Mononuclear cell (primary cell): ENCODE measurements around the gene NFKB1. TPM values are rescaled to one million over a fixed set of nuclear protein-coding genes. Genes with fewer than 3 reads are reported as not detected.

Source experiments
- H3K27me3 ChIP-seq: 2 replicates; pipeline ENCODE4 v1.6.0; 2011; ENCODE audit warnings: low read length, control low read depth; ENCODE audit not compliant: insufficient read depth
- H3K4me1 ChIP-seq: 2 replicates; pipeline ENCODE4 v1.5.1; 2011; ENCODE audit warnings: mild to moderate bottlenecking, low read length, control low read depth; ENCODE audit not compliant: insufficient read depth
- H3K4me3 ChIP-seq: 2 replicates; pipeline ENCODE4 v1.5.1; 2011; ENCODE audit warnings: mild to moderate bottlenecking, low read length, moderate library complexity
- H3K9me3 ChIP-seq: 2 replicates; pipeline ENCODE4 v1.5.1; 2011; ENCODE audit warnings: low read depth, mild to moderate bottlenecking, control low read depth, low read length
- total RNA-seq: library from RNA; depleted of rRNA; stranded (reverse); fragments of >200 nt; gene quantifications from one replicate; pipeline ENCODE4 v1.2.3, GENCODE V29; 2012

NFKB1 gene
- total RNA-seq, 1 donor, result 225 TPM

DNA sequence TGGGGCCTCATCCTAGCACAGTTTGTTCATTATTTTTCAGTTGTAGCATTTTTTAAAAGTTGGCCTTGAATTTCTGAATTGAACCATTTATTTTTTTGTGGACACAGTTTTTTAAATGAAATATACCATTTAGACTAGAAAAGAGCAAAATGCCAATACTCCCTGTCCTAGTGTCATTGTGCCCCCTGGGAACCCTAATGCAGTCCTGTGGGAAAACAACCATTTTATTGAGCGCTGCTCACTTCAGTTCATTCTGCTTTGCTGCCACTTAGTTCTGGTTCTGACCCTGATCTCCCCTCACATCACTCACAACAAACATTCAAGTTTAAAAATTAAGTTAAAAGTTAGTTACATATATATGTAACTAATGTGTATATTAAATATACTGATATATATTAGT lies 5.4 kb downstream of the NFKB1 start:
- Histone ChIP-seq H3K9me3 (no peaks in the 10 kb centered on the region), H3K4me3 (no peak overlapping the region), H3K27me3 (no peaks in the 10 kb centered on the region), H3K4me1 (peaks cover 19% of the 10 kb centered on the region)

DNA sequence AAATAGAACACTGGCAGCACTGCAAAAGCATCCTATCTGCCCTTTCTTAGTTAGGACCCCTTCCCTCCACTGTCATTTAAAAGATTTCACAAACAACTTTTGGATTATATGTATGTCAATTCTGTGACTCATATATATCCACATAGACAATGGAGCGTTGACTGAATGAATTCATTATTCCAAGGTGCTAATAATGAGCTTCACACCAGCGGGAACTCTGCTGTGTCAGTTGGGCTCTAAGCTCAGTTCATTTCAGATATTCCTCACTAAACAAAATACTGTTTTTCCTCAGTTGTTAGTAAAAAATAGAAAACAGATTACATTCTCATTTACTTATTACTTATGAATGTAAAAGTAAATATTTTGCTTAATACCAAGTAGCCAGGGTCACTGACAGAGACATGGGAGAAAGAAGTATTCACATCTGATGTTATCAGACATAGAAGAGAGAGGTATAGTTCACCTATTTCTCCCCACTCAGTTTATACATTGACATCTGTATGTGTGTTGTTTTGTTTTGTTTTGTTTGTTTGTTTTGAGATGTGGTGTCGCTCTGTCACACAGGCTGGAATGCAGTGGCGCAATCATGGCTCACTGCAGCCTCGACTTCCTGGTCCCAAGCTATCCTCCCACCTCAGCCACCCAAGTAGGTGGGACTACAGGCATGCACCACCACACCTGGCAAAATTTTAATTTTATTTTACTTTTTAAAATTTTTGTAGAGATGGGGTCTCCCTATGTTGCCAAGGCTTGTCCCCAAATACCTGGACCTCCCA lies 10.9 kb downstream of the NFKB1 start:
- Histone ChIP-seq H3K4me3 (no peak overlapping the region), H3K27me3 (no peaks in the 10 kb centered on the region), H3K4me1 (peaks cover 3% of the 10 kb centered on the region), H3K9me3 (peaks cover 12% of the 10 kb centered on the region)

DNA sequence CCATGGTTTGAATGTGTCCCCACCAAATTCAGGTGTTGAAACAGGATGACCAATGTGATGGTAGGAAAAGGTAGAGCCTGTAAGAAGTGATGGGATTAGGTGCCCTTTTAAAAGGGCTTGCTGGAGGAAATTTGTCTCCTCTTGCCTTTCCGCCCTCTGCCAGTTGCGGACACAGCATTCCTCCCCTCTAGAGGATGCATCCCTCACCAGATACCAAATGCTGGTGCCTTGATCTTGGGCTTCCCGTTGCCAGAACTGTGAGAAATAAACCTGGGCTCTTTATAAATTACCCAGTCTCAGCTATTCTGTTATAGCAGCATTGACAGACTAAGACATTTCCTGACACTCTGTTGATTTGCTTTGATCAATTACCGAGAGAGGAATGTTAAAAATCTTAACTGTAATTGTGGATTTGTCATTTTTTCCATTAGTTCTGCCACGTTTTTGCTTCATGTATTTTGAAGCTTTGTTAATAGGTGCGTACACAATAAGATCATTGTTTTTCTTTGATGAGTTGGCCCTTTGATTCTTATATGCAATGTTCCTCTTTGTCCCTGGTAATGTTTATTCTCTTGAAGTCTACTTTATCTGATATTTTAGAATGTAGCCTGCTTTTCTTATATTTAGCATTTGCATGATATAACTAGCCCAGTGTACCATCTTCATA lies 13.3 kb downstream of the NFKB1 start:
- peaks cover 7% of the 10 kb centered on the region for H3K4me1 ChIP-seq
- peaks cover 12% of the 10 kb centered on the region for H3K9me3 ChIP-seq
- no peaks in the 10 kb centered on the region for H3K27me3 ChIP-seq
- H3K4me3 ChIP-seq, result no peak overlapping the region

DNA sequence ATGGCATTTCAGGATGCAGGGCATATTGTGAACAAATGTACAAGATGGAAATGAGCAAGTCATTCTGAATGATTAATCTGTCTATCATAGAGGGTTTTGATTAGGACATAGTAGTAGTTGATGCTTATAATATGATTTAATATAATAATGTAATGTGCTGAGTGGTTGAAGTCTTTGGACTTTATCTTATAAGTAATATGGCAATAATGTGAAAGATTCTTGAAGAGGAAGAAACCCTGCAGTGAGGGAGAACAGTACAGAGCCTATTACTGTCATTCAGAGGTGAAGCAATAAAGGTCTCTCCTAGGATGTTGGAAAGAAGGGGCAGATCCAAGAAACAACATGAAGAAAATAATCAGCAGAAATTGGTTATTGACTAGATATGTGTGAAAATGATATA lies 16.6 kb downstream of the NFKB1 start:
- Histone ChIP-seq H3K27me3 (no peaks in the 10 kb centered on the region), H3K9me3 (peaks cover 12% of the 10 kb centered on the region), H3K4me3 (no peak overlapping the region), H3K4me1 (peaks cover 11% of the 10 kb centered on the region)

DNA sequence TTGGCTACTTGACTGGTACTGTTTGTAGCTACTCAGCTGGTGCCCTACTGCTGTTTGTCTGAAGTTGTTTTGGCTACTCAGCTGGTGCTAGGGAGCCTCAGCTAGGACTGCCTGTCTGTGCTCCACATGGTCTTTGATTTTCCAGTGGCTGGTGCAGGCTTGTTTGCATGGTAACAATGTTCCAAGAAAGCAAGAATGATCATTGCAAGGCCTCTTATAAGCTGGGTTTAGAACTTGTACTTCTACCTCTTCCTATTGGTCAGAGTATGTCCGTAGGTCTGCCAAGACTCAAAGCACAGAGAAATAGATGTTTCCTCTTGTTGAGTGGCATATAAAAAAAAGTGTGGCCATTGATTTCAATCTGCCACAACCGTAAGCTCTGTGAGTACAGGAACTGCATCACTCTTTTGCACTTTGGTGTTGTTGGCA lies 17.6 kb downstream of the NFKB1 start:
- H3K4me3 ChIP-seq, result no peak overlapping the region
- H3K4me1 ChIP-seq, result peaks cover 16% of the 10 kb centered on the region
- H3K27me3 ChIP-seq, result no peaks in the 10 kb centered on the region
- H3K9me3 ChIP-seq, result peaks cover 12% of the 10 kb centered on the region

DNA sequence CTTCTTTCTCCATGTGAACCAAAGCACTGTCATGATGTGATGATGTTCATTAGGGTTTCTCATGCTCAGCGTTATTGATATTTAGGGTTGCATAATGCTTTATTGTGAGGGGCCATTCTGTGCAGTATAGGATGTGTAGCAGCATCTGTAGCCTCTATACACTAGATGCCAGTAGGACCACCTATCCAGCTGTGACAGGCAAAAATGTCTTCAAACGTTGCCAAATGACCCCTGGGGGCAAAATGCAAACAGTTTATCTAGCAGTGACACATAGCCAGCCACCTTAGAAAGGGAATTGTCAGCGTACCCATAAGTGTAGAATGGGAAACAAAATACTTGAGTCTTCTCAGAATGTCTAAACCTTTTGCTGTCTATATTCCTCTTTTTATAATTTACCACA lies 18.8 kb downstream of the NFKB1 start:
- H3K4me1 ChIP-seq, result peaks cover 25% of the 10 kb centered on the region
- peaks cover 12% of the 10 kb centered on the region for H3K9me3 ChIP-seq
- no peak overlapping the region for H3K4me3 ChIP-seq
- H3K27me3 ChIP-seq, result no peaks in the 10 kb centered on the region

DNA sequence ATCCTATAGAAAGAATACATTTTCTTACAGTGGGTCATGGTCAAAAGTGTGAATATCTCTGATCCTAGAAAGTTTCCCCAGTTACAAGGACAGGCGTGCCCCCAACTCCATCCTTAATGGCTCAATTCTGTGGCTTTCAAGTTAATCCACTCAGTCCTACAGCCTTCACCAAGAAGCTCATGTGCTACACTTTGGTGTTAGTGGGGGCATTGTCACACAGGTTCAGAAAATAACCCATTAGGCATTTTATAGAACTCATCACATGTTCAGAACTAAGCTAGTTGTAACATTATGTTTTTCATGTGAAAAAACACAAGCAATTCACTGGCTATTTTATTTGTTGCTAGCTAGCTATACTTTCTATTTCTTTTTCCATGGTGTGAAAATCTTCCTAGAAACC lies 20.4 kb downstream of the NFKB1 start:
- Histone ChIP-seq H3K27me3 (no peaks in the 10 kb centered on the region), H3K9me3 (peaks cover 3% of the 10 kb centered on the region), H3K4me1 (peaks cover 32% of the 10 kb centered on the region), H3K4me3 (no peak overlapping the region)

DNA sequence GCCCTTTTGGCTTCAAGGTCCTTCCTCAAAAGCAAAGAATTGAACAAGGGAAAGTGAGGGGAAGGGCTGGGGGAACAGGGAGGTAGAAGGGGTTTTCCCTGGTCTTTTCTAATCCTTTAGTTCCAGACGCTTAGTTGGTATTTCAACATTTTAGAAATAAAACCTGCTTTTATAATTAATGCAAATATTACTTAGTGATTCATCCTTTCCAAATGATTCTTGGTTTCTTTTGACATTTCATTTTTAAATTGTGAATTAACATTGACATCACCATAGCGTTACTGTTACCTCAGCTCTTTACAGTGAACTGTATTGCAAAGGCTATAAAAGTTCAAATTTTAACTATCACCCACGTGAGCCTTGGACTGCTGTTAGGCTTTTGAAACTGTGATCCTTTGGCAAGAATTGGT lies 20.9 kb downstream of the NFKB1 start:
- H3K4me1 ChIP-seq, result peaks cover 32% of the 10 kb centered on the region

DNA sequence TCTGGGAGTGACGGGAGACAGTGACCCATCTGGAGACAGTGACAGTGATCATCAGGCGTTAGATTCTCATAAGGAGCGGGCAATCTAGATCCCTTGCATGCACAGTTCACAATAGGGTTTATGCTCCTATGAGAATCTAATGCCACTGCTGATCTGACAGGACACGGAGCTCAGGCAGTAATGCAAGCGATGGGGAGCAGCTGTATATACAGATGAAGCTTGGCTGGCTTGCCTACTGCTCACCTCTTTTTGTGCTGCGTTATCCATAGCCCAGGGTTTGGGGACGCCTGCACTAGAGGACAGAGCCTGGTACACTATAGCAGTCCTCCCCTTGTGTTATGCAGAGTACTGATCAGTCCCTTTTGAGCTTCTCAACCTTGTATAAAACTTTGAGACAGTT lies 23.5 kb downstream of the NFKB1 start:
- Histone ChIP-seq H3K27me3 (no peaks in the 10 kb centered on the region), H3K4me3 (no peak overlapping the region), H3K4me1 (peaks cover 29% of the 10 kb centered on the region), H3K9me3 (no peaks in the 10 kb centered on the region)

More for the DNA sequence above, 20.9 kb downstream of the NFKB1 start:
- Histone ChIP-seq H3K4me3 (no peak overlapping the region), H3K9me3 (no peaks in the 10 kb centered on the region), H3K27me3 (no peaks in the 10 kb centered on the region)

DNA sequence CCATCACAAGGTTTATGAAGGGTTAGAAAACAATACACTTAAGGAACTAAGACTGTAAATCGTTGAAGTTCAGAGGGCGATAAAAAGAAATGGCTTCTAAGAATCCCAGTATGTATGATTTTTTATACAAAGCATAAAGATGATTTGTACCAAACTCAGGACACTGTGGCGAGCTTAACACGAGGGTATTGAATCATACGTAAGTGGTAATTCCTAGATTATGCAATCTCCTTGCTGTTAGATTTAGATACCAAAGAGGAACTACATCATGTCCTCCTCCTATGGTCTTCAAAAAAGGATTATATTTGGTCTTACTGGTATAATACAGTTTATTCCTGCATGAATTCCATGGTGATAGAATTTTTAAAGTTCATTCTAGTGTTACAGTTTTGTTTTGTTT lies 23.9 kb downstream of the NFKB1 start:
- Histone ChIP-seq H3K27me3 (no peaks in the 10 kb centered on the region), H3K4me1 (peaks cover 29% of the 10 kb centered on the region), H3K9me3 (no peaks in the 10 kb centered on the region), H3K4me3 (no peak overlapping the region)

DNA sequence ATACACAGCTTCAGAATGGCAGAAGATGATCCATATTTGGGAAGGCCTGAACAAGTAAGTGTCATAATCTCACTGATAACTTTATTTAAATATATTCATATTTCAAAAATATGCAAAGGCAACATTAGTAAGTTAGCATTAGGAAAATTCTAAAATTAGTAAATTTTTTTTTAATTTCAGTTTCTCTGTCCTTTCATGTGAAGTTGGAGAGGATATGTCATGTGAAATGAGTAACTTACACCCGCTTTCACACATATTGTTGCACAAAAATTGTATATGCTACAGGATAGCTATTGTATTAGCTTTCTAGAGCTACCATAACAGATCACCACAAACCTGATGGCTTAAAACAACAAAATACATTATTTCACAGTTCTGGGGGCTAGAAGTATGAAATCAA lies 24.3 kb downstream of the NFKB1 start:
- Histone ChIP-seq H3K9me3 (no peaks in the 10 kb centered on the region), H3K4me1 (peaks cover 29% of the 10 kb centered on the region), H3K4me3 (no peak overlapping the region), H3K27me3 (no peaks in the 10 kb centered on the region)

DNA sequence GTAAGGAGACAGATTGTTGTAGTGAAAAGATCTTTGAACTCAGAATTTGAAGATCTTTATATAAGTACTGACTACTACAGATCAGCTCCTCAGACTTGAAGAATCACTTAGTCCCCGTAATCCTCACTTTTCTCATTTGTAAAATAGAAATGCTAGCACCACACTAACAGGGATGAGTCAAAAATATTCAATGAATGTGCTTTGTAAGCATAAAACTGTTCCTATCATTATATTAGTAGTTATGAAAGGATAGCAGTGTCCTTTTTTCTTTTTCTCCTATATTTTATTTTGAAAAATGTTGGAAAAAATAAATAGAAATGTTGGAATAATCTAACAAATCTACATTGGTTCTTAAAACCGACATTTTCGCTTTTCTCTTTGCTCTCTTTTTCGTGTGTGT lies 25.4 kb downstream of the NFKB1 start:
- no peaks in the 10 kb centered on the region for H3K9me3 ChIP-seq
- H3K4me1 ChIP-seq, result peaks cover 28% of the 10 kb centered on the region
- no peaks in the 10 kb centered on the region for H3K27me3 ChIP-seq
- no peak overlapping the region for H3K4me3 ChIP-seq

DNA sequence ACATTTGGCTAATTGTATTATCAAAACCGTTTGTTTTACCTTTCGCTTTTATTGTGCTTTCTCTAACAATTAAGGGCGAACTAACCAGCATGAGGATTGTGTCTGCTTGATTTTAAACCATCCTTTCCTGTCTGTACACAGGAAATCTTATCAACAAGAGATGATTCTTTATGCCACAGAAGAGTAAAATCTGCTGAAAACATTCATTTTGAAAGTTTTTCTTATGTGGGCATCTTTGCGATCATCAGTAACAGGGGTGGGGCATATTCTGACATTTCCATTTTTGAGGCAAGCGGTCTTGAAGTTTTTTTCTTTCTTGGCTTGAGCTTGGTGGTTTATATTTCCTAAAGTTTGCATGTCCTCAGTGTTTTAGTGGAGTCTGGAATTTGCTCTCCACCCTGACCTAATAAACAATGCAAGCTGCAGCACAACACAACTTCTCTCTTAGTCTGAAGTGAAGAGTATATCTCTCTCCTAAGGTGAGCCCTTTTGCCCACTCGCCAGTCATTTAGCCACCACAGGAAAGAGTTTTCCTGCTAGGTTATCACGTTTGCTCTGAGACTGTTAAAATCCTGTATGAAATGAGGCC lies 26.6 kb downstream of the NFKB1 start:
- peaks cover 24% of the 10 kb centered on the region for H3K4me1 ChIP-seq
- no peak overlapping the region for H3K4me3 ChIP-seq
- no peaks in the 10 kb centered on the region for H3K9me3 ChIP-seq
- H3K27me3 ChIP-seq, result no peaks in the 10 kb centered on the region

DNA sequence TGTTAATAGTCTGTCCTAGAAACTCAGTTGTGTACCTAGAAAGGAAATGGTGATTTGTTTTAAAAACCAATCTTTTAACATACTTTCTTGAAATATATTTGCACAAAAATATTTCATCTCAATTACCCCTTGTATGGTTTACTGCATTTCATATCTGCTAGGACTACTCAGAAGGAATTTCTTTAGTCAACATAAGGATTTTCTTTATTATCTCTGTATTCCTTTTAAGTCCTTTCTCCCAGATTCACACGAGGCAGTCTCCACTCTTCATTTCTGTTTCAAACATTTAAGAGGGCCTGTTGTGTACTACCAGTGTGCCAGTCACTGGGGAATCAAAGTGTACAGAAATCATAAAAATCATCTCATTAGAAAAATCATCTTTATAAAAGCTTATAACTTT lies 28.8 kb downstream of the NFKB1 start:
- Histone ChIP-seq H3K4me1 (peaks cover 9% of the 10 kb centered on the region), H3K27me3 (no peaks in the 10 kb centered on the region), H3K9me3 (no peaks in the 10 kb centered on the region), H3K4me3 (no peak overlapping the region)

DNA sequence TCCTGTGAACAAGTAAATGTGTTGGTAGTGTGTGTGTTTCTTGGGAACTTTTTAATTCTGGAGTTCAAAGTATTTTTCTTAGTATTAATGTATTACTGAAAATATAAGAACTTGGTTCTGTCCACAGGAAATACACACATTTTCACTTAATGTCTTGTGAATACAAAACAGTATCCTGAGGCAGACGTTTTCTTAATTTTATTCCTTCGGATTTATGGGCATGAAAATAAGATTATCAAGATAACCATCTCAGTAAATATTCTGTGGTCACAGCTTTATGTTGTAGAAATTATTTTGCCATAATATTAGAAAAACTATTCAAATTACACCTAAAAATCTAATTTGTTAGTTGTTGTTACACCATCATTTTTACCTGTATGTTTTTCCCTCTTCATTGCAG lies 29.8 kb downstream of the NFKB1 start:
- Histone ChIP-seq H3K27me3 (no peaks in the 10 kb centered on the region), H3K4me3 (no peak overlapping the region), H3K9me3 (no peaks in the 10 kb centered on the region), H3K4me1 (peaks cover 3% of the 10 kb centered on the region)
